T-helper 1 cell (primary cell): ENCODE measurements around the gene RHBDF1.

Experiments
- DNase-seq, 5 donors: peaks; one replicate each; pipeline ENCODE4 v3.0.0-alpha.2; 2012 to 2020

The RHBDF1 gene

DNA sequence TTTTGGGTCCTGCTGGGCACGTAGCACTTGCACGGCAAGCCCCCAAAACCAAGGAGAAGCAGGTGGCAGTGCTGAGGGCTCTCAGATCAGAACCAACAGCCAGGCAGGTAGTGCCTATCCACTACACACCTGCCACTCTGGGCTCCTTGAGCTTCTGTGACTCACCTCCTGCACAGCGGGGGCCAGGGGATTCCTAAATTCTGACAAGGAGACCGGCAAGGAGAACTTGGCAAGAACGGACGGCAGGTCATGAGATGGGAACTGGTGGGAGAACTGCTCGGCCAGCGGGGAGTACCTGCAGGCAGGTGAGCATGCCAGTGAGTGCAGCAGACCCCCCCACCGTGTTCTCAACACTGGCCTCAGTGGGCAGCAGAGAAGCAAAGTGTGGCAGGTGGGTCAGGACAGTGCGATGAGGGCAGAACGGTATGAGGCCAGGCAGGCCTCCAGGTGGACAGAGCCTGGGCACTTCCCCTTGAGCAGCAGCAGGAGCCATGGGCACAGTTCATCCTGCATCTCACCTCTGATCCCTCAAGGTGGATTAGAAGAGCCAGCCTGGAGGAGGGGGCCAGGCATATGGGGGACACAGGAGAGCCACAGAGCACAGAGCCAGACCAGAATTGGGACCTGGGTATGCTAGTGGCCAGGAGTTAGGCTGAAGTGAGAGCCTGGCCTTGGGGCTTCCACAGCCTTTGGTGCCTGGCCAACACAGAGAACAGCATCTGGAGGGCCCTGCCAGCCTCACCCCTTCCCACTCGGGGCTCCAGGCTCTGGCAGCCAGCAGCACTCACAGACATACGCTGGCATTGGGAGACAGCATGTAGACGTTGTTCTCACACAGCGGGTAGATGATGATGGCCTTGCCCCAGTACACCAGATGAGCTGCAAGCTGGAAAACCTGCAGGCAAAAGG, 20.3 kb upstream of the RHBDF1 start:
- no peak for DNase-seq

GRCh38 chr16:91484-91883, 19.1 kb upstream of the RHBDF1 start:
- no peak for DNase-seq

- DNase-seq: no peak
Measured at GRCh38 chr16:89391-90302, 17.2 kb upstream of the RHBDF1 start.

DNA sequence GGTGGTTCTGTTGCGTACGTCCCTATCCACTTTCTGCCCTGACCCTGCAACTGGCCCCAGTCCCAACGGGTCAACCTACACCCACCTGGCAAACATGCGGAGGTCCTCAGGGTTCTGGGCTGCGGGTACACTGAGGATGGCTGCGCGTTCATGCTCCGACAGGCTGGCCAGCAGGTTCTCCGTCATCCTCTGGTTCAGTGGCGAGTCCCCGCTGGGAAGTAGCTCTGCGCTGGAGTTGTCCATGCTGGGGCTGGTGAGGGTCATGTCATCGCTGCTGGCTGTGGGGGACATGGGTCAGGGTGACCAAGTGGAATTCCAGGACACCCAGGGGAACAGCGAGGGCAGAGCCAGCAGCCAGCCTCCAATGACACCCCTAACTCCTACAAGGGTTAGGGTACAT, 16.2 kb upstream of the RHBDF1 start:
- no peak for DNase-seq

DNA sequence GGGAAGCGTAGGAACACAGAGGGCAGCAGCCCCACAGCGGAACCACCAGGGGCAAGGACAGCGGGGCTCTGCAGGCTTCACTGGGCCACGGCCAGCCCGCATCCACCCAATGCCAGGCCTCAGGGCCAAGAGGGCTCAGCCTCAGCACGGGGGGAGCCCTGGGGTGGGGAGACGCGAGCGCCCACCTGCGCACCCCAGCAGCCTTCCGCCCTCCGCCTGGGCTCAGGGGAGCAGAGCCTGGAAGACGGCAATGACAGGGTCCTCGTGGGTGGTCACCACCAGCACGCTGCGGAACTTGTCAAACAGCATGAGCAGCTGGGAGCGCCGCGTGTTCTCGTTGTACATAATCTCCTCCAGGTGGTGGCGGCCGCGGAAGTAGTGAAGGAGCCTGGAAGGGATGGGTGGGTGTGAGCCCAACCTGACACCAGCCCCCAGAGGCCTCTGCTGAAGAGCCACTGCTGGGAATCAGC, 14.1 kb upstream of the RHBDF1 start:
- DNase-seq: no peak

GRCh38 chr16:85865-86264, 13.4 kb upstream of the RHBDF1 start:
- no peak for DNase-seq

GRCh38 chr16:85407-85782, 13.0 kb upstream of the RHBDF1 start:
- DNase-seq: no peak

DNA sequence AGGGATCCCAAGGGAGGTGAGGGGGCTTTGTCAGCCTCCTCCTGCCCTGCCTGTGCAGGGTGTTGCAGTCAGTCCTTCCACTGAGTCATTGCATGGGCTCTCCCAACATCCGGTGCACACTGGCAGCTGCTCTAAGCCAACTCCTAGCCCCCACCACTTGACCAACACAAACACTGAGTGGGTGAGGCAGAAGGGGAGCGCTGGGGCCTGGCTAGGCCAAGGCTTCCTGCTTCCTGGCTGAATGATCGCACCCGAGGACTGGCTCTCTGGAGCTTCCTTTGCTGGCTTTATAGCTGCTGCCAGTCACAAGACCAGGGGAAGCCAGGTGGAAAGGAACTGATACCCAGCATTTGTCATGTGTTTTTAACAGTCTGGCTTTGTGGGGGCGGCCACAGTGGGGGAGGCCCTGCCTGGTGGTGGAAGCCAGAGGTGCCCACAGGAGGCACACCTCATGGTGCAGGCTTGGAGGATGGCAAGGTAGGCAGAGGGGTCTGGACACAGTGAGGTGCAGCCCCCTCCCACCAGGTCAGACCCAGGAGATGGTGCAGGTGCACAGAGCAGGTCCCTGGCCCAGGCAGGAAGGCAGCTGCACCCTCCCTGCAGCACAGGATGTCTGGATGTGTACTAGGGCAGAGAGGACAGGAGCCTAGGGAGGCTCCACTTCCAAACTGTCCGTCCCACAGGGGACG, 12.4 kb upstream of the RHBDF1 start:
- DNase-seq: peak in 1 of 5 donors; percentile 61

DNA sequence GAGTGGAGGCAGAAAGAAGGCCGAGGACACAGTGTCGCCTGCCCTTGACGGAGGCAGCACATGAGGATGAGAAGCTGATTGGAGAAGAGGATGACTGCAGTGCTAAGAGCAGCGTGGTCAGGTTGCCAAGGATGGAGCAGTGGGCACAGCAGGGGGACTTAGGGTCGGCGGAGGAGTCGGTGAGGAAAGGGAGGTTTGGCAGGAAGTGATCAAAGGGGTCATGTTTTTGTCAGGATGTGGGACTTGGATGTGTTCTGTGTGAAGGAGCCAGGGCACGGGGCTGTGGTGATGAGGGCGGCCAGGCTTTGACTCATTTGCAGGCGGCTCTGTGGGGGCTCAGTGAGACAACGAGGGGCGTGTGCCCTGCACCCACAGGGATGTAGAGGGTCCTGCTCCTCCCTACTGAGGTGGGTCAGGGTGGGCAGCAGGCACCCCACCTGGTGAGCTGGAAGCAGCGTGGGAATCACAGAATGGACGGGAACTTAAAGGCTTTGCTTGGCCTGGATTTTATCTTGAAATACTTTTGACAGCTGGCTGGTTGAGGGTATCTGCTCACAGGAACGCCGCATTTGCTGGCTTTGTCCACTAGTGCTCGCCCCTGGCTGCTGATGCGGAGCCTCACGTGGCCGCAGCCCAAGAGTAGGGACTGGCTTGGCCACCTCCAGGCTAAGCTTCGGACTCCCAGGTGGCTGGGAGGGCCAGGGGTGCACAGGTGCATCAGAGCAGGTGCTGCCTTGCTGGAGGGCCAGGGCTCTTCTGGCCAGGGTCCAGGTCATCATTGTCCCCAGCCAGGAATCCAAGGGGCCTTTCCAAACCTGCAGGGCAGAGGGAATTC, 11.6 kb upstream of the RHBDF1 start:
- DNase-seq: no peak

- DNase-seq: no peak
Measured at GRCh38 chr16:83060-83603, 10.7 kb upstream of the RHBDF1 start.

DNA sequence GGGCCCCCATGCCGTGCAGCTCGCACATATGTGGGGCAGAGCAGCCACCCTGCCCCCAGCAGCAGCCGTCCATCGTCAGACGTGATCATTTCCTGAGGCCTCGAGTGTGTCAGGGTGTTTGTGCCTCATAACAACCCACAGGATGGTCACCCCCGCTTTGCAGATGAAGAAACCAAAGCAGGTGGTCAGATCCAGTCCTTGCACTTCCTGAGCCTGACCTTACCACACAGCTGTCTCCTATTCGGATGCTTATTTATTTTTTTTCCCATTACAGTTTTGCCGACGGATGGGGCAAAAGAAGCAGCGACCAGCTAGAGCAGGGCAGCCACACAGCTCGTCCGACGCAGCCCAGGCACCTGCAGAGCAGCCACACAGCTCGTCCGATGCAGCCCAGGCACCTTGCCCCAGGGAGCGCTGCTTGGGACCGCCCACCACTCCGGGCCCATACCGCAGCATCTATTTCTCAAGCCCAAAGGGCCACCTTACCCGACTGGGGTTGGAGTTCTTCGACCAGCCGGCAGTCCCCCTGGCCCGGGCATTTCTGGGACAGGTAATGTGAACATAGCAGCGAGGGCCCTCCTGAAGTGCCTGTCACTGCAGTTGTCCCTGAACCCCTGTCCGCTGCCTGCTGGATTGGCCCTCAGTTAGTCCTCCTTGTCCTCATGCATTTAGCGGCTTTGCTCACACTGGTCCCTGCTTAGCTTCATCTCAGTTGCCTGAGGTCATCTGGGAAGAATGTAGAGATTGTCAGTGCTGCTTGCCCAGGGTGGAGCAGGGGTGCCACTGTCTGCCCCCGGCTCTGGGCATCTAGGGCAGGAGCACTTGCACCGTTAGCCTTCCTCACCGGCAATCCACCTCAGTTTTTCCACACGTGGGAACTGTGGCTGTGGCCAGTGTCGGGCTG, 7.0 kb upstream of the RHBDF1 start:
- DNase-seq: no peak

DNA sequence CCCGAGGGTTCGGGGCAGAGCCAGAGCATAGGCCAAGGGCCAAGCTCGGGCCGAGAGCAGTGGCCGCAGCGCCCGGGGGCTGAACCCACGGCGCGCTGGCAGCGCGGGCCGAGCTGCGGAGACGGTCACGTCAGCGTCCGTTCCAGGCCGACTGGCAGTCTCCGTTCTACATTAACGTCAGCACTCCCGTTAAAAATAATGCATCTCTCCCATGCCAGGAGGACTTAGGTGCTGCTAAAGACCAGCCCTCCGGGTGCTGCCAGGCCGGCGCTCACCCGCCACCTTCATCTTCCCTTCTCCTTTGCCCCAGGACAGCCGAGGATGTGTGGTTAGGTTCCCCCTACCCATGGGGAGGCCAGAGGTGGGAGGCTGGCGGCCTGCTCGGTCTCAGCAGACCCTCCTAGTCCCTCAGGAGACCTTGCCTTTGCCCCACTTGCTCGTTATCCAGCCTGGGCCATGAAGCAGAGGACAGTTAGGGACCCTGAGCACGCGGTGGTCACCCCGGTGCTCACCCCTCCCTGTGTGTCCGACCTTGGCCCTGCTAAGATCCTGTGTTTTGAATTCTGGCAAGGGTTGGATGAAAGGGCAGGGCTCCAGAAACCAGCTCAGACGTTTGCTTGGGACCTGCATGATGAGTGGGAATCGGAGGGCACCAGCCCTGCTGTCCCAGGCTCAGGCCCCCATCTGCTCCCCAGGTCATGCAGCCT, 6.2 kb upstream of the RHBDF1 start:
- no peak for DNase-seq

- DNase-seq: peak; percentile 65 to 79 (median 71)
Measured at GRCh38 chr16:77807-78443, 5.5 kb upstream of the RHBDF1 start, which contains the start of gene MPG. Gene MPG, plus strand, starts transcription at chr16:78225. Its CDS starts 85 bp downstream, at chr16:78310.

GRCh38 chr16:77273-77806, 4.9 kb upstream of the RHBDF1 start:
- peak in 2 of 5 donors; percentile 15 to 30 for DNase-seq

DNA sequence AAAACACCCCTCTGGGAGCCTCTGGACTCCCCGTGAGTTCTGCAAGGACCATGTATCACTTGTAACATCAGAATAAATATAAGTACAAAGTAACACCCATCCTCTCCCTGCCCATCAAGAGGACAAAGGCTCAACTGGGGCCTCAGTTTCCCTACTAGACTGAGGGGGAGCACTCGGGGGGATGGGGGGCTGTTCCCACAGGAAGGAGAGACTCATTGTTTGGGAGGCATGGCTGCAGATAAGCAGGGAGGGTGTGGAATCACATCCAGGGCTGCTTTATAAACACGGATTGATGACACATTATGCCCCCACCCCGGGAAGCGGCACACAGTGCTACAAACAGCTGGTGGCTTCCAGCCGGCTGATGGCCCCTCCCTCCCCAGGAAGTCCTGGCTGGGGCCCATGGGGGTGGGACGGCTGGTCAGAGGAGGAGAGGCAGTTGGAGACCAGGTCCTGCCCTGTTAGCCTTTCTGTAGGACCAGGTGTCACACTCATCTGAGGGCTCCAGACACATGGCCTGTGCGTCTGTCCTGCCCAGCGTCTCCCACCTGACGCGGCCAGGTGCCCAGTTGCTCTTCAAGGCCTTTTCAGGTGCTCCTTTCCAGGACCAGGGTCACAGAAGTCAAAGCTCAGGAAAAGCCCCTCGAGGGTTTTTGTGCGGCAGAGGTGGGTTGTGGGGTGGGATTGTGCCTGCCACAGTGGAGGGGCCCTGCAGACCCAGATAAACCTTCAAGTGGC, 4.3 kb upstream of the RHBDF1 start:
- no peak for DNase-seq

DNA sequence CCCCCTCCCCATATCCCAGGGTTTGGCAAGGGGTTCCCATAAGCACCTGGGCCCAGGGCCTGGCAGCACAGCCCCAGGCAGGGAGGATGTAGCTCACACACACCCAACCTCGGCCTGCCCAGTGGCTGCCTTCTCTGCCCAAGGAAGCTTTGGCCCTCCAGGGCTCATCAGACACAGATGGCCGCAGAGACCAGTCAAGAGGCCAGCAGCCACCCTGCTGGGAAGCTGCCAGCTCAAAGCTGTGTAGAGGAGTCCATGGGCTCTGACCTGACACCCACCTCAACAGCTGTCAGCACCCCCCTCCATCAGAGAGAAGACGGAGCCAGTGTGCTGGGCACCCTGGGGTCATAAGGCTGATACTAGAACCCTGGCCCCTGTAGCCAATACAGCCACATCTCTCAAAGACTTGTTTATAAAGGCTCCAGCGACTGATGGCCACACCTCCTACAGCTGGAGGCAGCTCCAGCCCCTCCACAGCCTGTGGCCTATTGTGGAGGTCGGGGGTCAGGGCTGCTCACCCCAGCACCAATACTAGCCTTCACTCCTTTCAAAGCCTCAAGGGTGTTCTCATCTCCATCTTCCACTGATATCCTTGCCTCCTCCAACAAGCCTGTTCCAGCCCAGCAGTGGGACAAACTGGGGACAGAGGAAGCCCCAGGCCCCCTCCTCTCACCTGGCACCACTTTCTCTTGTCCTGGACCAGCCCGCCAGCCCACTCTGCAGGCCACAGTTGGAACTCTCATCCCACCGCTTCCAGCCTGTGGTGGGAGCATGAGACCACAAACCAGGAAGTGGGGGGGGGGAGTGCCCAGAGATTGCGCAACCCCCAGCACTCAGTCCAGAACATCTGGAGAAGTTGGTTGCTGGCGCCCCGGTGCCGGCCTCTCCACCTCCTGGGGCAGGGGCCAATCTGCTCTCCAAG, 3.4 kb upstream of the RHBDF1 start:
- no peak for DNase-seq

DNA sequence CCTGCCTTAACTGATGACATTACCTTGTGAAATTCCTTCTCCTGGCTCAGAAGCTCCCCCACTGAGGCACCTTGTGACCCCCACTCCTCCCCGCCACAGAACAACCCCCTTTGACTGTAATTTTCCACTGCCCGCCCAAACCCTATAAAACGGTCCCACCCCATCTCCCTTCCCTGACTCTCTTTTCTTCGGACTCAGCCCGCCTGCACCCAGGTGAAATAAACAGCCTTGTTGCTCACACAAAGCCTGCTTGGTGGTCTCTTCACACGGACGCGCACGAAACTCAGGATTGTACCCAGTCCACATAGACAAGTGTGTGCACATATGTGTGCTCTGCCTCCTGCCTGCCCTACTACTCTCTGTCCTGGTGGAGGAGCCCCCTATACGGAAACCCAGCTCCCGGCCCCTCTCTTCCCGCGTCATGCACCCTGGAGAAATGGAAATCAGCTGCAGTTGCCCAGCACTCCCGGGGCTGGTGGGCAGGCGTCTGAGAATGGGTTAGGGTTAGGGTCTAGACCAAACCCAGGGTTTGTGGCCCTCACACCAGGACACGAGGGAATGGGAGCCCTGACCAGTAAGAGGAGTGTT, 2.4 kb upstream of the RHBDF1 start:
- DNase-seq: no peak
